GM12892 (cell line): ENCODE results near the gene LIPN.

Source experiments
- DNase-seq: peaks from one replicate; pipeline ENCODE4 v3.0.0; 2011; ENCODE audit not compliant: insufficient read length
- FAIRE-seq: peaks from 2 replicates; lab custom pipeline; 2011; peaks lifted over from hg19 to GRCh38; lab: Jason Lieb, UNC
- POLR2A ChIP-seq: IDR thresholded peaks from 2 replicates; pipeline ENCODE4 v1.6.1; 2011; ENCODE audit warnings: low read depth, low read length, control low read depth
- POLR2AphosphoS5 ChIP-seq: IDR thresholded peaks from 2 replicates; pipeline ENCODE4 v1.6.1; 2011; ENCODE audit warnings: low read depth, low read length, control low read depth
- TAF1 ChIP-seq: IDR thresholded peaks from 2 replicates; pipeline ENCODE4 v1.6.1; 2011; ENCODE audit warnings: low read depth, mild to moderate bottlenecking, control low read depth, low read length, borderline replicate concordance

The LIPN gene

DNA sequence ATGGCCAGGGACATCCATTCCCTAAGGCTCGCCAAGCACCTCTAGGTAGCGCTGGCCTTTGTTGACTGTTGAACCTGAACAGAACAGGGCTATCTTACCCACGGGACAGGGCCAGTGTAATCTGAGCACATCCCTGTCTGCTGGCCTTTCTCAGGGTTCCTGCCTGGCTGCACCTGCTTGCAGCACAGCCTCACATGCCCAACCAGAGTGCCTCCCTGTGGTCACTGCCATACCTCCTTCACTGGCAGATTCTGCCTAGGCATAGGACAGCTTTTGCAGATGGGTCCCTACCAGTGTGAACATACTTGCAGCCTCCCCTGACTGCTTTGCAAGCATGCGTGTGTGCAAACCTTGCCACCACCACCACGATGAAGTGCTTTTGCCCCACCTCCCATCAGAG, 15.8 kb upstream of the LIPN start:
- FAIRE-seq, result no peak
- DNase-seq, result no peak
- no peak for TF ChIP-seq TAF1
- no peak for TF ChIP-seq POLR2A
- TF ChIP-seq POLR2AphosphoS5, result no peak

DNA sequence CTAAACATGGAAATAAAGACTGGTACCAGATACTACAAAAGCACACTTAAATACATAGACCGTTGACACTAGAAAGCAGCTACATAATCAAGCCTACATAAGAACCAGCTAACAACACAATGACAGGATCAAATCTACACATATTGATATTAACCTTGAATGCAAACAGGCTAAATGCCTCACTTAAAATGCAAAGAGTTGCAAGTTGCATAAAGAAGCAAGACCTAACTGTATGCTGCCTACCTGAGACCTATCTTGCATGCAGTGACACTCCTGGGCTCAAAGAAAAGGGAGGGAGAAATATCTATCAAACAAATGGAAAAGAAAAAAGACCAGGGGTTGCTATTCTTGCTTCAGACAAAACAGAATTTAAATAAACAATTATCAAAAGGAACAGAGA, 14.2 kb upstream of the LIPN start:
- no peak for DNase-seq
- no peak for FAIRE-seq
- TF ChIP-seq POLR2AphosphoS5 (no peak), TAF1 (no peak), POLR2A (no peak)

DNA sequence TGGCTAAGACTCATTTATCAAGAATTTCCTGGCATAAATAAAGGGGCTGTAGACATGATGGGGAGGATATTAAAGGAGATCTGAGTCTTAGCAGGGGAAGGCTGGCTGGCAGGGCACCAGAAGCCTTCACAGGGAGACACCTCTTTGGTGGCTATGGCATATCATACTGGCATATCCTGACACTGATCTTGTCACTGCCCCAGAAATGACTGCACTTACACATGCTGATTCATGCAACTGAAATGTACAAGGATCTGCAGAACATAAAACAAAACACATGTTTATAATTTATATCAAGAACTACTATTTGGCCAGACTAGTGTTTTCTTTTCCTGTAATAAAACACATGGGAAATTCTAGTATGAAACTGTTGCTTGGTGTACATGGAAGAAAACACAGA, 5.5 kb upstream of the LIPN start:
- no peak for DNase-seq
- TF ChIP-seq POLR2AphosphoS5 (no peak), TAF1 (no peak), POLR2A (no peak)
- no peak for FAIRE-seq

- TF ChIP-seq POLR2A, result no peak
- TF ChIP-seq TAF1, result no peak
- TF ChIP-seq POLR2AphosphoS5, result no peak
- DNase-seq, result no peak
- FAIRE-seq, result peak; percentile 76
Observed at GRCh38 chr10:88755753-88756152, 4.1 kb upstream of the LIPN start.

- DNase-seq (no peak), FAIRE-seq (no peak)
- no peak for TF ChIP-seq POLR2A
- TF ChIP-seq TAF1, result no peak
- TF ChIP-seq POLR2AphosphoS5, result no peak
Observed at GRCh38 chr10:88756660-88757059, 3.2 kb upstream of the LIPN start.

- no peak for DNase-seq
- FAIRE-seq, result no peak
- TF ChIP-seq TAF1 (no peak), POLR2A (no peak), POLR2AphosphoS5 (no peak)
Observed at GRCh38 chr10:88762906-88763305, 3.1 kb downstream of the LIPN start.

GRCh38 chr10:88763441-88763840, 3.6 kb downstream of the LIPN start:
- FAIRE-seq (no peak), DNase-seq (no peak)
- TF ChIP-seq TAF1 (no peak), POLR2A (no peak), POLR2AphosphoS5 (no peak)

- FAIRE-seq (no peak), DNase-seq (no peak)
- TF ChIP-seq POLR2AphosphoS5 (no peak), POLR2A (no peak), TAF1 (no peak)
Observed at GRCh38 chr10:88764110-88764509, 4.3 kb downstream of the LIPN start.

DNA sequence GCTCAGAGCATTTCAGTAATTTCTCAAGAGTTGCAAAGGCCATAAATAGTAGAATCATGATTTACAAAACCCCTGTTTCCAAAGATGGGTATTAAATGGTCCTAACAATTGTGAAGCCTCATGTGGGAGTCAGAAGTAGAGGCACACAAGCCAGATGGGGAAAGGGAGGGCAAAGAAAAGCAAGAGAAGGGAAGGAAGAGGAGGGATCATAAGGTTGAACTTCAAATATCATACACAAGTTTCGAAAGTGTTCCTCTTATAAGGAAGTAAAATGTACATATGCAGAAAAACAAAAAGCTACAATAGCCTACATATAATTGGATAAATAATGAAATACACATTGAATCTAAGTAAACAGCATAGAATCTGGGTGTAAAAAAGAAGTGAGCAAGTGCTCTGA, 6.0 kb downstream of the LIPN start:
- FAIRE-seq (no peak), DNase-seq (no peak)
- TF ChIP-seq POLR2A (no peak), POLR2AphosphoS5 (no peak), TAF1 (no peak)

DNA sequence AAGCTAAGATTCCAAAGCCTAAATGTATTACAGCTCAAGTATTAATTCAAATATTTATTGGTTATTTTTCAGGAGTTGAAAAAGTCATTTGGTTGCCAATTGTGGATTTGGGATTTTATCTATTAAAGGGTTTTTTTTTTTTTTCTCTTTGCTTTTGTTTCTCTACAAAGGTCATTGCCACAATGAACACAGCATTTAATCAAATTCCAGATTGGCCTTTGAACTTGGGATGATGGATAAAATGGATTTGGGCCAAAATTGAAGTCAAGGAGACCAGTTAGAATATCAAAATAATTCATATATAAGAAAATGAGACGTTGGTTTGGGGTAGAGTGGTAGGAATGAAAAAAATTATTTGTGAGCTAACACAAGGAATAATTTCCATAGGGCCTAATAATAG, 9.6 kb downstream of the LIPN start:
- no peak for FAIRE-seq
- no peak for TF ChIP-seq TAF1
- DNase-seq, result no peak

DNA sequence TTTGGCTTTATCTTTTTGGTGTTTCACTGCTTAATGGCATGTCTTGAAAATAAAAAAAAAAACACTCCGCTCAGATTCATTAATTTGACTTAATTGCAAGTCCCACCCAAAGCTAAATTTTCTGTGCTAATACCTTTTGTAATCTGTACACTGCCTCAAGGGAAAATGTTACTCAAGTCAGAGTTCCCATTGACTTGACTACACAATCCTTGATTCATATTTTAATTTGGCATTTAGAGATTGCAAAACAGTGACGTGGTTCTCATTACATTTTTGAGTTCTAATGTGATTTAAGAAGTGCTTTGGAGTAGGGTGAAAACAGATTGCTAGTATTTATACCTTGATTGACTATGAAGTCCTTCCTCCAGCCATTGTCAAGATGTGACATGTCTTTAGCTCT, 21.4 kb downstream of the LIPN start:
- TF ChIP-seq POLR2A, result no peak
- no peak for TF ChIP-seq TAF1
- no peak for TF ChIP-seq POLR2AphosphoS5
- FAIRE-seq, result no peak
- no peak for DNase-seq

DNA sequence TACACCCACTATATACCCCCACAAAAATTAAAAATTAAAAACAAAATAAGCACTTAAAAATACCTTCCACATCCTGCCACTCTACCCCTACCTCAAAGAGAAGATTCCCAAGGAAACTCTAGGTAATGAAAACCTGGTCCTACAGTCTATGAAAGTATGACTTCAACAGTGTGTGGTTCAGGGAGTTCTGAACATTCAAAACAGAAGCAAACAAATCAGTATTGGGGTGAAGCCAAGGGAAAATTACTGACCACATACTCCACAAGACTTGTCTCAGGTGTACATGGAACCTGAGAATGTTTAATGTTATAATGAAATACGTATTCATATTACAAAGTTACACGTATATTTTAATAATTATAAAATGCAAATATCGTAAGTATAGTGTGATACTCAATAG, 22.4 kb downstream of the LIPN start:
- no peak for TF ChIP-seq TAF1
- TF ChIP-seq POLR2A, result no peak
- TF ChIP-seq POLR2AphosphoS5, result no peak
- FAIRE-seq (no peak), DNase-seq (no peak)

GRCh38 chr10:88783724-88784123, 23.9 kb downstream of the LIPN start:
- DNase-seq (no peak), FAIRE-seq (no peak)
- no peak for TF ChIP-seq TAF1
- no peak for TF ChIP-seq POLR2A
- no peak for TF ChIP-seq POLR2AphosphoS5
